Testis (tissue), 3 donors: ENCODE data around the gene CHCHD6. TPM values are rescaled to one million over a fixed set of nuclear protein-coding genes. Genes with fewer than 3 reads are reported as not detected.

ENCODE experiments used
- DNase-seq: peaks from one replicate; pipeline ENCODE4 v3.0.0-alpha.2; 2019
- H3K27ac ChIP-seq, 2 donors: fragments of 200-600 bp; sonication (generic); one replicate each; pipeline ENCODE4 v1.5.1; 2019
- H3K27me3 ChIP-seq: fragments of 200-600 bp; sonication (generic); one replicate; pipeline ENCODE4 v1.5.1; 2019
- H3K36me3 ChIP-seq: fragments of 200-600 bp; sonication (generic); one replicate; pipeline ENCODE4 v1.5.1; 2017; ENCODE audit warnings: low read depth; ENCODE audit errors: missing control alignments
- H3K4me1 ChIP-seq: fragments of 200-600 bp; sonication (generic); one replicate; pipeline ENCODE4 v1.5.1; 2019
- H3K4me3 ChIP-seq, 2 donors: fragments of 200-600 bp; sonication (generic); one replicate each; pipeline ENCODE4 v1.5.1; 2017 to 2019
- H3K9me3 ChIP-seq: fragments of 200-600 bp; sonication (generic); one replicate; pipeline ENCODE4 v1.5.1; 2017
- CTCF ChIP-seq, 3 experiments: fragments of 450-650 bp in 2 of 3; fragments of 200-600 bp in 1 of 3; sonication (generic) in 1 of 3; IDR thresholded peaks; one replicate each; pipeline ENCODE4 v1.5.1; 2016 to 2019; ENCODE audit warnings: antibody characterized with exemption in 3 of 3, mild to moderate bottlenecking in 2 of 3, moderate library complexity in 1 of 3
- POLR2A ChIP-seq: fragments of 450-650 bp; IDR thresholded peaks from one replicate; pipeline ENCODE4 v1.6.1; 2017; ENCODE audit warnings: antibody characterized with exemption, mild to moderate bottlenecking, moderate library complexity
- WGBS, 2 donors: methylation state at CpG; one replicate each; pipeline ENCODE4 v1.1.5; 2018; 5-methylcytosine and 5-hydroxymethylcytosine counted together
- intact Hi-C: fragments of 100-400 bp; cut with DNase I; formaldehyde crosslinking; loops from one replicate; pipeline ENCODE4 v1.15.1; 2023; ENCODE audit warnings: low total_unique reads
- polyA plus RNA-seq: library from polyadenylated mRNA; stranded (reverse); fragments of 350-450 nt; fragmentation: Illumina TruSeq; extraction: RNeasy Lipid Tissue Mini Kit (QIAGEN cat#74804); gene quantifications from one replicate; pipeline ENCODE4 v1.2.3, GENCODE V29; 2014; ENCODE audit warnings: low read depth, low replicate concordance; ENCODE audit not compliant: insufficient read depth
- total RNA-seq, 2 donors: library from RNA; depleted of rRNA; stranded (reverse); fragments of >200 nt; gene quantifications; one replicate each; pipeline ENCODE4 v1.2.3, GENCODE V29; 2016

CHCHD6 gene
- total and polyA plus RNA-seq, 3 donors from 2014 or later: 47.6 to 84.6 (median 49.9) TPM

DNA sequence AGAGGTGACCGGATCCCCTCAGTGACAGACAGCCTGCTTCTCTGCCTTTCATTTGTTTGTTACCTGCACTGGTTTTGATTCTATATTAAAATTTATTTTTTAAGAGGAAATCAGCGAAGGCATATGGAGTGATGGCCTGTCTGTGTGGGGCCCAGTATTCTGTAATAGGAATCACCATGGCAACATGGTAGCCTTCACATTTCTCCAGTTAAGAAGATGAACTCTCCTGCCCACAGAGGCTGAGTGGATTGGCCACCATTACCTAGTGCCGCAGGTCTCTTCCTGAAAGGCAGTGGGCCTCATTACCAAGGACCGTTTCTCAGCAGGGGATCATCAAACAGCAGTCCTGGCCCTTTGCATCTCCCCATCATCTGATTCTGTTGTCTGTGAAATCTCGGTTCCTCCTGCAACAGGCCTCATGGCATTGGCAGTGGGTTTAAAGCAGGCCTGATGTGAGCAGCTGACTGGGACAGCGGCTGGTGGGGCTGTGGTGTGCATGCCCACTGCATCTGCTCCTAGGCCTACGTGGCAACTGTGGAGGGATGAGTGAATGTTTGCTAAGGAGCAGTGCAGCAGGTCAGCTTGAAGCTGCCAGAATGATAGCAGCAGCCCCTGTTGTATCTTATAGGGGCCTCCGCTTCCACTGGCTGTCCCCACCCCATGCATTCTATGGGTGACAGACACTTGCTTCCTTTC is 114.5 kb downstream of the CHCHD6 start:
- no peaks in the 10 kb centered on the region for H3K36me3 ChIP-seq
- H3K4me3 ChIP-seq: no peak overlapping the region
- H3K27ac ChIP-seq: no peak overlapping the region
- H3K4me1 ChIP-seq: peaks cover 5% of the 10 kb centered on the region
- no peaks in the 10 kb centered on the region for H3K9me3 ChIP-seq
- H3K27me3 ChIP-seq: no peaks in the 10 kb centered on the region
- WGBS, 2 donors: 93 to 94% methylated on average over 5 to 8 of the region's 8 CpGs
- TF ChIP-seq POLR2A: no peak
- TF ChIP-seq CTCF (IDR thresholded peaks at IDR 0.05): no peak
- intact Hi-C loops: no loop called here
- DNase-seq: no peak

GRCh38 chr3:126826693-126827092 is 122.7 kb downstream of the CHCHD6 start:
- Histone ChIP-seq H3K4me1 (peaks cover 4% of the 10 kb centered on the region), H3K9me3 (no peaks in the 10 kb centered on the region), H3K27ac (no peak overlapping the region), H3K36me3 (no peaks in the 10 kb centered on the region), H3K4me3 (no peak overlapping the region), H3K27me3 (no peaks in the 10 kb centered on the region)
- TF ChIP-seq CTCF (IDR thresholded peaks at IDR 0.05) (no peak), POLR2A (no peak)
- DNase-seq: no peak
- 82 to 87% methylated on average over 2 of the region's 2 CpGs for WGBS, 2 donors
- intact Hi-C loops: no loop called here

DNA sequence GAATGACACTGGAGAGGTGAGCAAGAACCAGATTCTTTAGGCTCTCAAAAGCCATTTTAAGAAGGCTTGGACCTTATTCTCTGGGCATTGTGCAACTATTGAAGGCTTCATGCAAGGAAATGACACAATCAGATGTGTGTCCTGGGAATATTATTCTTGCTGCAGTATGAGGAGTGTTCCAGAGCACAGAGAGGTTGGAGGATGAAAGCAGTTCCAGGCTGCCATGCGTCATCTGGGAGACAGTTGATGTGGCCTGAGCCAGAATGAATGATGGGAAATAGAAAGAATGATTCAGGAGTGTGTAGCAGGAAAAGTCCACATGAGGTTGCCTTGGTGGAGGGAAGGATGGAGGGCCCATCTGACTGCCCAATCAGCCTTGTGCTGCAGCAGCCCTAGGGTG is 123.1 kb downstream of the CHCHD6 start:
- H3K27me3 ChIP-seq: no peaks in the 10 kb centered on the region
- DNase-seq: no peak
- TF ChIP-seq POLR2A: no peak
- no peak for TF ChIP-seq CTCF (IDR thresholded peaks at IDR 0.05)
- no peaks in the 10 kb centered on the region for H3K9me3 ChIP-seq
- H3K4me1 ChIP-seq: peaks cover 4% of the 10 kb centered on the region
- WGBS, 2 donors: 90 to 96% methylated on average over 1 of the region's 1 CpG
- intact Hi-C loops: no loop called here
- no peaks in the 10 kb centered on the region for H3K36me3 ChIP-seq
- no peak overlapping the region for H3K4me3 ChIP-seq
- H3K27ac ChIP-seq: no peak overlapping the region

GRCh38 chr3:126828306-126828705 is 124.3 kb downstream of the CHCHD6 start:
- no peaks in the 10 kb centered on the region for H3K27me3 ChIP-seq
- peak; percentile 69 for DNase-seq
- H3K4me1 ChIP-seq: peaks cover 4% of the 10 kb centered on the region
- TF ChIP-seq POLR2A: no peak
- 22 to 48% methylated on average over 5 of the region's 5 CpGs for WGBS, 2 donors
- H3K36me3 ChIP-seq: no peaks in the 10 kb centered on the region
- H3K4me3 ChIP-seq: no peak overlapping the region
- peak overlapping the region; percentile 14 to 42 for H3K27ac ChIP-seq
- intact Hi-C loops: no loop called here
- no peaks in the 10 kb centered on the region for H3K9me3 ChIP-seq

- intact Hi-C loops: no loop called here
- H3K27ac ChIP-seq: no peak overlapping the region
- H3K36me3 ChIP-seq: no peaks in the 10 kb centered on the region
- no peak overlapping the region for H3K4me3 ChIP-seq
- WGBS, 2 donors: 90 to 92% methylated on average over 5 of the region's 5 CpGs
- no peak for DNase-seq
- H3K9me3 ChIP-seq: no peaks in the 10 kb centered on the region
- no peaks in the 10 kb centered on the region for H3K27me3 ChIP-seq
- H3K4me1 ChIP-seq: peaks cover 4% of the 10 kb centered on the region
- TF ChIP-seq CTCF (IDR thresholded peaks at IDR 0.05) (no peak), POLR2A (no peak)
Measured at GRCh38 chr3:126832933-126833332, 128.9 kb downstream of the CHCHD6 start.
